ENCODE results near the gene VPS41. TPM values are rescaled to one million over a fixed set of nuclear protein-coding genes. Genes with fewer than 3 reads are reported as not detected.
"Not testable (repeated sequence)": the region's sequence is repeated elsewhere in the genome, so short reads cannot be mapped to it uniquely, and the experiment has no call there.

VPS41 gene
- 53.5 and 55.4 TPM in 2 replicates for total RNA-seq

GRCh38 chr7:38908759-38909335, at the start of gene VPS41:
Gene VPS41 (minus strand): TSS chr7:38909191. CDS start chr7:38909174, 17 bp downstream.
- H3K4me3 ChIP-seq (ENCODE audit: low read depth, low read length) = peak within 1 kb of the TSS; percentile 99
- no peak for TF ChIP-seq CTCF (IDR thresholded peaks at IDR 0.05; ENCODE audit: insufficient read depth, low read depth, low read length)

GRCh38 chr7:38955892-38956291, 46.9 kb upstream of the VPS41 start:
- DNase-seq (ENCODE audit: low read depth) = no peak
- H3K4me3 ChIP-seq (ENCODE audit: low read depth, low read length) = no peak overlapping the region
- no peak for TF ChIP-seq CTCF (IDR thresholded peaks at IDR 0.05; ENCODE audit: insufficient read depth, low read depth, low read length)

More at GRCh38 chr7:38908759-38909335, at the start of gene VPS41:
- DNase-seq (ENCODE audit: low read depth) = peak; percentile 78

- DNase-seq (ENCODE audit: low read depth) = no peak
- no peak overlapping the region for H3K4me3 ChIP-seq (ENCODE audit: low read depth, low read length)
- TF ChIP-seq CTCF (IDR thresholded peaks at IDR 0.05; ENCODE audit: insufficient read depth, low read depth, low read length) = no peak
Measured at GRCh38 chr7:38953971-38954370, 45.0 kb upstream of the VPS41 start.

- H3K4me3 ChIP-seq (ENCODE audit: low read depth, low read length) = no peak overlapping the region
- no peak for TF ChIP-seq CTCF (IDR thresholded peaks at IDR 0.05; ENCODE audit: insufficient read depth, low read depth, low read length)
- no peak for DNase-seq (ENCODE audit: low read depth)
Measured at GRCh38 chr7:38953227-38953626, 44.2 kb upstream of the VPS41 start.

GRCh38 chr7:38951213-38951612, 42.2 kb upstream of the VPS41 start:
- no peak for TF ChIP-seq CTCF (IDR thresholded peaks at IDR 0.05; ENCODE audit: insufficient read depth, low read depth, low read length)
- DNase-seq (ENCODE audit: low read depth) = no peak
- H3K4me3 ChIP-seq (ENCODE audit: low read depth, low read length) = no peak overlapping the region

- peak; percentile 23 for DNase-seq (ENCODE audit: low read depth)
- no peak overlapping the region for H3K4me3 ChIP-seq (ENCODE audit: low read depth, low read length)
- no peak for TF ChIP-seq CTCF (IDR thresholded peaks at IDR 0.05; ENCODE audit: insufficient read depth, low read depth, low read length)
Measured at GRCh38 chr7:38950309-38950708, 41.3 kb upstream of the VPS41 start.

GRCh38 chr7:38947541-38947940, 38.5 kb upstream of the VPS41 start:
- not testable (repeated sequence) for H3K4me3 ChIP-seq (ENCODE audit: low read depth, low read length); DNase-seq (ENCODE audit: low read depth)
